Neuron (in vitro differentiated cells): ENCODE measurements around the gene KCNC2.

ENCODE experiments used
- H2AFZ ChIP-seq: one replicate; pipeline ENCODE4 v1.6.1; 2013; ENCODE audit warnings: low read depth, mild to moderate bottlenecking, inconsistent platforms, low read length, moderate library complexity
- H3K27me3 ChIP-seq: one replicate; pipeline ENCODE4 v1.6.1; 2013; ENCODE audit warnings: low read length; ENCODE audit not compliant: insufficient read depth
- H3K36me3 ChIP-seq: one replicate; pipeline ENCODE4 v1.6.1; 2013; ENCODE audit warnings: low read length; ENCODE audit not compliant: insufficient read depth
- H3K4me1 ChIP-seq: one replicate; pipeline ENCODE4 v1.6.1; 2013; ENCODE audit warnings: low read length; ENCODE audit not compliant: insufficient read depth
- H3K4me3 ChIP-seq: 2 replicates; pipeline ENCODE4 v1.5.1; 2013; ENCODE audit warnings: mild to moderate bottlenecking, low read length, moderate library complexity
- H3K9me3 ChIP-seq: one replicate; pipeline ENCODE4 v1.6.1; 2013; ENCODE audit warnings: low read length

KCNC2 gene

DNA sequence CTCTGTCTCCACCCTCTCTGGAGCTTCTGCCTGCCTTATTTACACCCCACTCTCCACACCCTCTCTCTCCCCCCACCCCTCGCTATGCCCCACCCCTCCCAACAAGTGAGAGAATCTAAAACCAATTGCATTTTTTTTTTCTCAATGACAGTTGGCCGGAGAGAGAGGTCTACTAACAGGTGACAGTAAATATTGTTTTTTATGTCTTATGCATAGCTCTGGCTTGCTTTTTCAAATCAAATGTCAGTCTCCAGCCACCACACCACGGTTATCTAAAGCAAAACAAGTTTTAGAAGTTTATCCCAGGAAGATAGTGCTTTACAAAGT lies at the start of gene KCNC2:
Gene KCNC2 (minus strand): TSS at position 28 of the 327 bp plus-strand sequence.
- peaks cover 4% of the 10 kb centered on the region for H3K9me3 ChIP-seq
- H2AFZ ChIP-seq: peak within 1 kb of the TSS; percentile 85
- H3K4me1 ChIP-seq: peaks cover 7% of the 10 kb centered on the region
- no peaks in the 10 kb centered on the region for H3K36me3 ChIP-seq
- peaks cover 48% of the 10 kb centered on the region for H3K27me3 ChIP-seq
- H3K4me3 ChIP-seq: peak within 1 kb of the TSS; percentile 40

- Histone ChIP-seq H3K4me3 (no peak overlapping the region), H3K36me3 (no peaks in the 10 kb centered on the region), H3K27me3 (no peaks in the 10 kb centered on the region), H2AFZ (no peak overlapping the region), H3K4me1 (no peaks in the 10 kb centered on the region), H3K9me3 (no peaks in the 10 kb centered on the region)
These were observed 49.5 kb upstream of the KCNC2 start for GRCh38 chr12:75259143-75259542.

DNA sequence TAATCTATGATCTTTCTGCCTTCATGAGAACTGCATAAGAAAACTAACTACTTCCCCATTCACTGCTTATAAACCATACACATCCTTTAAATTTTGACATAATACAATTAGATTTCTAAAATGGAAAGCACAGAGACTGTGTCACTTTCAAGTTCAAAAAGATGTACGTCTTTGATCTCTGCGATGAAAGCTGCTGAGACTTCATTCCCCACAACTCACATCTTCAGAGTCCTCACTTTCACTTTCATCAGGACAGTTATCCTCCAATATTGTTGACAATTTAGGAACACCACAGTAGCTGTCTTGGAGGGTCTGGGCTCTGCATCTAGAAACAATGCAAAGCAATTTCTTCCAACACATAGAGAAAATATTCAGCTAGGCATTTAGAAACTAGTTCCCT lies 47.9 kb upstream of the KCNC2 start:
- Histone ChIP-seq H3K9me3 (no peaks in the 10 kb centered on the region), H3K4me3 (no peak overlapping the region), H3K36me3 (no peaks in the 10 kb centered on the region), H3K4me1 (no peaks in the 10 kb centered on the region), H2AFZ (no peak overlapping the region), H3K27me3 (no peaks in the 10 kb centered on the region)

DNA sequence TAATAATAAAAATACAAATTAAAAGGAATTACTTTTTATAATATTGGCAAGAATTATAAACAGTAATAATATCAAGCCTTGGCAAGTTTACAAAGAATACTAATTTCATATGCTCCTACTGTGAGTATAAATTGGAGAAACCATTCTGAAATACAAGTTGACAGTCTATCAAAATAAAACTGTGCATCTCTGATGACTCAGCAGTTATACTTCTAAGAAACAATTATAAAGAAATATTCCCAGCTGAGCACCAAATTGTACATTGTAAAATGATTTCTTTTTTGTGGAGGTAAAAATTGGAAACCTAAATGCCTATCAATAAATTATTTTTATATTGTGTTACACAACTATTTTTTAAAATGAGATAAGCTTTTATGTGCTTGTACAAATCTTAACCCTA lies 35.5 kb upstream of the KCNC2 start:
- H3K9me3 ChIP-seq: no peaks in the 10 kb centered on the region
- no peak overlapping the region for H2AFZ ChIP-seq
- H3K27me3 ChIP-seq: no peaks in the 10 kb centered on the region
- H3K4me1 ChIP-seq: no peaks in the 10 kb centered on the region
- H3K4me3 ChIP-seq: no peak overlapping the region
- no peaks in the 10 kb centered on the region for H3K36me3 ChIP-seq

- Histone ChIP-seq H3K4me3 (no peak overlapping the region), H3K4me1 (no peaks in the 10 kb centered on the region), H3K27me3 (no peaks in the 10 kb centered on the region), H3K36me3 (no peaks in the 10 kb centered on the region), H3K9me3 (no peaks in the 10 kb centered on the region), H2AFZ (no peak overlapping the region)
These were observed 30.3 kb upstream of the KCNC2 start for GRCh38 chr12:75239987-75240386.

DNA sequence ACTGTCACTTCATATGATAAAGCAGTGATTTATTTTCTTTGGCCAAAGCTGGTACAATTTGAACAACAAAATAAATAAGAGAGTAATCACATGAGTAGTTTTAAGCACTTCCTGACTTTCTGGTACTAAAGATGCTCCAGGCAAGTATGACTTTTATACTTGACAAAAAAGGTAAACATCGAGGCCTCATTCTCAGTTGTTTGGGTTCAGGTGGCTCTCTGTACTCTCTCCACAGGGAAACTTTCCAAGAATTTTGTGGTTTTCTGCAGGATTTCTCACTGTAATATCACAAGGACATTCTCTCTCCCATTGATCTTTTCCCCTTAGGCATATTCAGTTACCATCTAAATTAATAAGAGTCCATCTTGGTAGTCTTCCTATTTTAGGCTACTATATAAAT lies 26.6 kb upstream of the KCNC2 start:
- no peaks in the 10 kb centered on the region for H3K36me3 ChIP-seq
- H2AFZ ChIP-seq: no peak overlapping the region
- H3K27me3 ChIP-seq: no peaks in the 10 kb centered on the region
- H3K9me3 ChIP-seq: no peaks in the 10 kb centered on the region
- H3K4me1 ChIP-seq: no peaks in the 10 kb centered on the region
- H3K4me3 ChIP-seq: no peak overlapping the region

GRCh38 chr12:75227132-75227531 lies 17.5 kb upstream of the KCNC2 start:
- Histone ChIP-seq H3K9me3 (no peaks in the 10 kb centered on the region), H3K36me3 (no peaks in the 10 kb centered on the region), H3K27me3 (no peaks in the 10 kb centered on the region), H3K4me3 (no peak overlapping the region), H2AFZ (no peak overlapping the region), H3K4me1 (no peaks in the 10 kb centered on the region)

GRCh38 chr12:75212072-75212471 lies 2.4 kb upstream of the KCNC2 start:
- H2AFZ ChIP-seq: no peak overlapping the region
- H3K9me3 ChIP-seq: peaks cover 2% of the 10 kb centered on the region
- no peaks in the 10 kb centered on the region for H3K36me3 ChIP-seq
- H3K27me3 ChIP-seq: peaks cover 26% of the 10 kb centered on the region
- H3K4me1 ChIP-seq: peaks cover 7% of the 10 kb centered on the region
- H3K4me3 ChIP-seq: no peak overlapping the region

DNA sequence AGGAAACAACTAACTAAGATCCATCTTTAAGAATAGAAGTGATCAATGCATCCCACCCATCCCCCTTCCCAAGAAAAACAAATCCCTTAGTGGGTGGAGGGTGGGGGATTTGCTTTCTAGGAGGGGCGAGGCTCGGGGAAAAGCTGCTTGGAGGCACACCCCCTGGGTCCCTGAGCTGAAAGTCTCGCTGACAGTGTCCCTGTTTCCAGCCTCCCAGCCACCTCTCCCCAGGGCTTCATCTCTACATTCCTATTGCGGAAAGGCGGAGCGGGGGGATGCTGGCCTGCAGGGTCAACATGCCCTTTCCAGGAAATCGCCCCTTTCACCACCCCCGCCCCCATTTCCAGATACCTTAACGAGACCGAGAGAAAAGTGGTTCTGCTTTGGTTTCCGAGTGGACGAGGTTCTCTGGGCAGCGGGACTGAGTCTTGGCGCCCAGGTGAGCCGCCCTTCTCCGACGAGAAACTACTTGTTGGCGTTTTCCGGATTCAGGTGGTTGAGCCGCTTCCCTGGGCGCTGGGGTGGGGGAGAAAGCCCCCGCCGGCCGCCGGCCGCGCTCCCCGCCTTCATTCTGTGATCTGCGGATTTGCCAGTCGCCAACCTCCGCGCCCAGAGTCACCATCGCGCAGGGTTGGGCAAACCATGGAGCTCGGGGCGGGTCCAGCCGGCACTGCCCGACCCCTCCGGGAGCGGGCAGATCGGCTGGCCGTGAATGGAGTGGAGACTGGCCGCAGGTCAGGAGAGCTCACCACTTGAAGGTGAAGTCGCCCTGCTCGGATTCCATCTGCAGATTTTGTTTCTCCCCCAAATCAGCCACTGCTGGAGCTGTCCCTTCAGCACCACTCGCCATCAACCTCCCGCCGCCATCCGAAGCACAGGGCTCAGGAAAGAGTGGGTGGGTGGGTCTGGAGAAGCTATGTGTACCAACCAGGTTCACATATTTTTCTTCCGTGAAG lies 505 bp downstream of the KCNC2 start:
- Histone ChIP-seq H3K36me3 (no peaks in the 10 kb centered on the region), H3K27me3 (peaks cover 48% of the 10 kb centered on the region), H2AFZ (peak overlapping the region; percentile 85), H3K4me3 (peak overlapping the region; percentile 40), H3K4me1 (peaks cover 7% of the 10 kb centered on the region), H3K9me3 (peaks cover 4% of the 10 kb centered on the region)

GRCh38 chr12:75207338-75208083 lies 2.1 kb downstream of the KCNC2 start:
- Histone ChIP-seq H3K4me3 (peak overlapping the region; percentile 10), H3K9me3 (peaks cover 4% of the 10 kb centered on the region), H2AFZ (peak overlapping the region; percentile 74), H3K27me3 (peaks cover 48% of the 10 kb centered on the region), H3K36me3 (no peaks in the 10 kb centered on the region), H3K4me1 (peaks cover 7% of the 10 kb centered on the region)

- Histone ChIP-seq H3K36me3 (no peaks in the 10 kb centered on the region), H3K9me3 (peaks cover 4% of the 10 kb centered on the region), H2AFZ (no peak overlapping the region), H3K4me1 (peaks cover 10% of the 10 kb centered on the region), H3K4me3 (no peak overlapping the region), H3K27me3 (peaks cover 48% of the 10 kb centered on the region)
These were observed 4.1 kb downstream of the KCNC2 start for GRCh38 chr12:75205558-75205957.

DNA sequence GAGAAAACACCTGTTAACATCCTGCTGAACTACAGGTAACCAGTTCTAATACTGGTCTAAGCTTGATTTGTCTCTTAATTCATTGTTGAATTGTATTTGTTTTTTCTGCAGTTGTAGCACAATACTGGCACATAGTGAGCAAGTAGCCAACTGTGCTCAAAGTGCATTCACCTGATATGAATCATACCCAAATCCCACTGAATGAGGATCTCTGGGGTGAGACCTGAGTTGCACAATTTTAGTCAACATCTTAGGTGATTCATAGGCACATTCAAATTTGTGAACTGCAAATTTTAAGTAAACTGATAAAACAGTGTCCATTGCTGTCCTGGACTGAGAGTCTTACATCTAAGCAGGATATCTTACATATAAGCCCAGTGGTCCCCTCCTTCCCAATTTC lies 12.8 kb downstream of the KCNC2 start:
- Histone ChIP-seq H3K27me3 (no peaks in the 10 kb centered on the region), H3K9me3 (no peaks in the 10 kb centered on the region), H3K4me1 (peaks cover 3% of the 10 kb centered on the region), H2AFZ (no peak overlapping the region), H3K4me3 (no peak overlapping the region), H3K36me3 (no peaks in the 10 kb centered on the region)

- Histone ChIP-seq H3K4me1 (peaks cover 3% of the 10 kb centered on the region), H3K4me3 (no peak overlapping the region), H3K9me3 (no peaks in the 10 kb centered on the region), H3K36me3 (no peaks in the 10 kb centered on the region), H2AFZ (no peak overlapping the region), H3K27me3 (no peaks in the 10 kb centered on the region)
These were observed 13.2 kb downstream of the KCNC2 start for GRCh38 chr12:75196408-75196807.
